Omental fat pad (tissue), 4 donors: ENCODE measurements around the gene ADGRF4. TPM values are rescaled to one million over a fixed set of nuclear protein-coding genes. Genes with fewer than 3 reads are reported as not detected.

ENCODE experiments used
- ATAC-seq: fragments of 150-250 bp; one replicate; pipeline ENCODE4 v1.9.1; 2016; ENCODE audit warnings: mild to moderate bottlenecking, moderate library complexity; ENCODE audit not compliant: low FRiP score
- DNase-seq: peaks from one replicate; pipeline ENCODE4 v3.0.0-alpha.2; 2019; ENCODE audit warnings: low spot score
- total RNA-seq, 4 donors: library from RNA; depleted of rRNA; stranded (reverse); fragments of >200 nt; gene quantifications; one replicate each; pipeline ENCODE4 v1.1.0, GENCODE V29; 2016
- TF ChIP-seq, protein P1 (sequence below), 3 donors: fragments of 450-650 bp; IDR thresholded peaks; one replicate each; pipeline ENCODE4 v1.5.1; 2016 to 2017; ENCODE audit warnings: antibody characterized with exemption in 3 of 3, mild to moderate bottlenecking in 3 of 3, moderate library complexity in 2 of 3

The ADGRF4 gene
- total RNA-seq, 4 donors from 2014 or later, result 0.19 to 0.48 TPM; not detected in 2

DNA sequence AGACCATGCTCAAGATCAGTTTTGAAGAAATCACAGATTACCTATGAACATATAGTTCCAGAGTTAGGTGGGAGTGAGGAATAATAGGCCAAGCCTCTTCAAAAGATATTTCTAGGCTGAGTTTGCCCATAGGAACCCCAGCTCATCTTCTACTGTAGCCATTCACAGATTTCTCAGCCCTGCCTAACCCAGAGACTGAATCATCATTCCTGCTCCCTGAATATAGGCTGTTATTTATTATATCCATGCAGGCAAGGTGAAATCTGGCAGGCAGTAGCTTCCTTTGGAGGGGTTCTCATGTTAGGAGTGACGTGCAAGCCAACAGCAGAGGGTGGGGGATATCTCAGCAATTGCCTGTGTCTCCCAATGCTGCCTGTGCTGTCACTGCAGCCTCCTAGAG, 25.6 kb upstream of the ADGRF4 start:
- TF ChIP-seq, protein P1, sequence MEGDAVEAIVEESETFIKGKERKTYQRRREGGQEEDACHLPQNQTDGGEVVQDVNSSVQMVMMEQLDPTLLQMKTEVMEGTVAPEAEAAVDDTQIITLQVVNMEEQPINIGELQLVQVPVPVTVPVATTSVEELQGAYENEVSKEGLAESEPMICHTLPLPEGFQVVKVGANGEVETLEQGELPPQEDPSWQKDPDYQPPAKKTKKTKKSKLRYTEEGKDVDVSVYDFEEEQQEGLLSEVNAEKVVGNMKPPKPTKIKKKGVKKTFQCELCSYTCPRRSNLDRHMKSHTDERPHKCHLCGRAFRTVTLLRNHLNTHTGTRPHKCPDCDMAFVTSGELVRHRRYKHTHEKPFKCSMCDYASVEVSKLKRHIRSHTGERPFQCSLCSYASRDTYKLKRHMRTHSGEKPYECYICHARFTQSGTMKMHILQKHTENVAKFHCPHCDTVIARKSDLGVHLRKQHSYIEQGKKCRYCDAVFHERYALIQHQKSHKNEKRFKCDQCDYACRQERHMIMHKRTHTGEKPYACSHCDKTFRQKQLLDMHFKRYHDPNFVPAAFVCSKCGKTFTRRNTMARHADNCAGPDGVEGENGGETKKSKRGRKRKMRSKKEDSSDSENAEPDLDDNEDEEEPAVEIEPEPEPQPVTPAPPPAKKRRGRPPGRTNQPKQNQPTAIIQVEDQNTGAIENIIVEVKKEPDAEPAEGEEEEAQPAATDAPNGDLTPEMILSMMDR (IDR thresholded peaks at IDR 0.05), result no peak
- DNase-seq (no peak), ATAC-seq (no peak)

DNA sequence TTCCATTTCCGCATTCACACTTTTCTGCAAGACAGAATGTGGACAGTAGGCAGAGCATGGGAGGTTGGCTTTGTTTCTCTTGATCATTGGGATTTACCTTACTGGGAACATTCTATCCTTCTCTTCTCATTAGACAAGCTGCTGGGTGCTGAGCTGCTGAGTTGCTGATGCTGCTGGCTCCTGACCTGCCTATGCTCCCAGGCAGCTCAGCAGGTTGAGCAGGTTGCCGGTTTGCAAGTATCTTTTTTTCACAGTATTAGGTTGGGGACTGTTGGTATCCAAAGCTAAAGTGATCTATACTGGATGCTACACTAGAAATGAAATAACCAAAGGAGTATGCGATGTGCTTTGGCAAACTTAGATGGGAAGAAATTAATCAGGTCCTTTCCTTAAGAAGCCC, 23.7 kb upstream of the ADGRF4 start:
- no peak for DNase-seq
- TF ChIP-seq, protein P1 (IDR thresholded peaks at IDR 0.05), result no peak
- ATAC-seq, result no peak

DNA sequence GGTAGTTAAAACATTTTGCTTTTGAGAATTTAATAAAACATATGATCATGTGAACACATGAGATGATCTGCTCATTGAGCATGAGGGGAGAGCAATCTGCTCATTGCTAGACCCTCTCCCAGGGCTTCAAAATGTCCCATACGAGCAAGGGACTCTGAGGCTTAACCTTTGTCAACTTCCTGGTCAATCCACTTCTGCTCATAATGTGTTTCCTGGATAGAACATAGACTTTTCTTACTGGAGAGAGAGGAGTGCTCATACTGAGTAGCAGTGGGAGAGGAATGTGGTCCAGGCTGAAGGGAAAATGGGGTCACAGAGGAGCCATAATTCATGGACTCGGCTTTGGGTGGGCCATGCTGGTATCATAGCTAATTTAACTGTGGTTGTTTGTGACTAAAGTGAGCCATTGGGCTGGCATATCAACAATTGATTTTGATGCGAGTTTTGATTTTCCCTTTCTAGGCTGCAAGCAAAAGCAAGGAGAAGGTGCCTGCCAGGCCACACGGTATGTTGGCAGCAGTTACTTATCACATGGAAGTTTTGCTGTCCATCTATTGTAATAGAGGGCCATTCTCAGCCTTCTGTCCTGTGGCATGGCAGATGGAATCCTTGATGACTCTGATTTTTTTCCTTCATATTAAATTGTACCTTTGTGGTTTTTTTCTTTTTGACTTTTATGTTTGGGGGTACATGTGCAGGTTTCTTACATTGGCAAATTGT, 20.8 kb upstream of the ADGRF4 start:
- ATAC-seq, result no peak
- no peak for DNase-seq
- TF ChIP-seq, protein P1 (IDR thresholded peaks at IDR 0.05), result no peak

DNA sequence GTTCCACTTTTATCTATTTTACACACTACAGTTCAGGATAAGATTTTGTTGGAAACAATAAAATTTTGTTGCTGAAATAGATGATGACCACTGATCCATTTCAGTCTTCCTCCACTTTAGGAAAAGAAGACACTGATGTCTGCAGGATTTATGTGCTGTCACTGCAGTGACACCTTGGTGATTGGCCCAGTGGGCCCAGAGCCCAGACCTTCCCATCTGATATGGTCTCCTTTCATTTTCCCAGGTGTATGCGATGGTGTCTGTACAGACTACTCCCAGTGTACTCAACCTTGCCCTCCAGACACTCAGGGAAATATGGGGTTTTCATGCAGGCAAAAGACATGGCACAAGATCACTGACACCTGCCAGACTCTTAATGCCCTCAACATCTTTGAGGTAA, 19.6 kb upstream of the ADGRF4 start:
- TF ChIP-seq, protein P1 (IDR thresholded peaks at IDR 0.05), result no peak
- DNase-seq, result no peak
- ATAC-seq, result no peak

DNA sequence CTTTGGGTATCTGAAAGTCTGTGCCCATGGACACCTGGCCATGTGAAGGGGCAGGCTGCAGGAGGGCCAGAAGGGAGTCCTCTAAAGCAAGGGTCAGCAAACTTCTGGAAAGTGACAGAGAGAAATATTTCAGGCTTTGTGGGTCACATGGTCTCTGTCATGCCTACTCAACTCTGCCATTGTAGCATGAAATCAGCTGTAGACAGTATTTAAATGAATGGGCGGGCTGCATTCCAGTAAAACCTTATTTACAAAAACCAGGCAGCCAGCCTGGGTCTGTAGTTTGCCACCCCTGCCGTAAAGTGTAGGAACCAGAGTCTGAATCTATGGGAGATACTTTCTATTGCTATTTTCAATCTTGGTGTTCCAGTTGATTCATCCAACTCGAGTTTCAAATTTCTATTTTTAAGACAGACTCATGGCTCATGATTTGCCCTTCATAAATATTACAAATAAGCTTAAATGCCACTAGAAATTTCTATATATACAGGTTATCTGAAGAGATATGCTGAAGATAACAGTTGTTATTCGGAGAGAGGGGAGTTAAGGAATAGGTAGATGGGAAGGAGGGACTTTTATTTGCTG, 19.0 kb upstream of the ADGRF4 start:
- TF ChIP-seq, protein P1 (IDR thresholded peaks at IDR 0.05), result no peak
- ATAC-seq (no peak), DNase-seq (no peak)

DNA sequence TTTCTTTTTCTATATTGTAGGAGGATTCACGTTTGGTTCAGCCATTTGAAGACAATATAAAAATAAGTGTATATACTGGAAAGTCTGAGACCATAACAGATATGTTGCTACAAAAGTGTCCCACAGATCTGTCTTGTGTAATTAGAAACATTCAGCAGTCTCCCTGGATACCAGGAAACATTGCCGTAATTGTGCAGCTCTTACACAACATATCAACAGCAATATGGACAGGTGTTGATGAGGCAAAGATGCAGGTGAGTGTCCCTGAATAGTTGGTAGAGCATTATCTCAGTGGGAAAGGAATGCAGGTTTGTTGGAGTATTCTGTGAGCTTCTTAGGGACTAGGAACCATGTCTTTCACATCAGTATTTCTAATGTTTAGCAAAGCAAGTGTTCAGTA, 18.3 kb upstream of the ADGRF4 start:
- TF ChIP-seq, protein P1 (IDR thresholded peaks at IDR 0.05), result no peak
- DNase-seq, result no peak
- no peak for ATAC-seq

DNA sequence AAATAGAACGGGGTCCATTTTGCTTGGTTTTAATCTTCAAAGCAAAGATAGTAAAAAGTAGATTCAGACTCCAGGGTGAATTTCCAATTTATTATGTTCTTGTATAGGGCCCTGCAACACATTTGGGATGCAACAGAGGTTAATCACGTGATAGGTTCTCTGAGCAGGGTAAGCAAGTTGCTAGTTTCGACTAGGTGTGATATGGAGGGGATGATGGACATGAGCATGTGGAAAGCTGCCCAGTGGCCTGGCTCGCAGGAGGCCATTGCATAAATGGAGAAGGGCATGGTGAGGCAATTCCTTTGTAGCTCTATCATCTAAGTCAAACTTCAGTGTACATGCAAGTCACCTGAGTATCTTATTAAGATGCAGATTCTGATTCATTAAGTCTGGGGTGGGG, 17.7 kb upstream of the ADGRF4 start:
- TF ChIP-seq, protein P1 (IDR thresholded peaks at IDR 0.05), result no peak
- DNase-seq (no peak), ATAC-seq (no peak)
